Thyroid gland (tissue), 4 donors: ENCODE results near the gene ANKDD1B. TPM values are rescaled to one million over a fixed set of nuclear protein-coding genes. Genes with fewer than 3 reads are reported as not detected.

Experiments
- DNase-seq, 2 donors: peaks; one replicate each; pipeline ENCODE4 v3.0.0-alpha.2; 2019
- H3K27ac ChIP-seq, 3 donors: fragments of 200-600 bp; sonication (generic); 1 replicate in 2 of 3; 2 replicates in 1 of 3; pipeline ENCODE4 v1.5.1; 2016 to 2019; ENCODE audit warnings: mild to moderate bottlenecking in 1 of 3, moderate library complexity in 1 of 3
- H3K27me3 ChIP-seq: fragments of 200-600 bp; sonication (generic); one replicate; pipeline ENCODE4 v1.5.1; 2019
- H3K36me3 ChIP-seq, 2 donors: fragments of 200-600 bp; sonication (generic); one replicate each; pipeline ENCODE4 v1.5.1; 2016 to 2019
- H3K4me1 ChIP-seq, 2 donors: fragments of 200-600 bp; sonication (generic); one replicate each; pipeline ENCODE4 v1.5.1; 2017 to 2019
- H3K4me3 ChIP-seq, 3 donors: fragments of 200-600 bp; sonication (generic); replicated peaks in 1 of 3; 1 replicate in 2 of 3; 2 replicates in 1 of 3; pipeline ENCODE4 v1.5.1; 2016; ENCODE audit warnings: mild to moderate bottlenecking in 1 of 3
- H3K9me3 ChIP-seq: fragments of 200-600 bp; sonication (generic); one replicate; pipeline ENCODE4 v1.5.1; 2017
- POLR2A ChIP-seq, 2 donors: fragments of 450-650 bp; IDR thresholded peaks; one replicate each; pipeline ENCODE4 v1.6.1; 2017; ENCODE audit warnings: antibody characterized with exemption in 2 of 2, mild to moderate bottlenecking in 2 of 2, moderate library complexity in 1 of 2
- WGBS, 2 donors: methylation state at CpG; one replicate each; pipeline ENCODE4 v1.1.5; 2017; 5-methylcytosine and 5-hydroxymethylcytosine counted together
- intact Hi-C: fragments of 100-400 bp; cut with DNase I; formaldehyde crosslinking; loops from one replicate; pipeline ENCODE4 v1.15.1; 2023
- total RNA-seq, 4 donors: library from RNA; depleted of rRNA; stranded (reverse); fragments of >200 nt; gene quantifications; one replicate each; pipeline ENCODE4 v1.2.3, GENCODE V29; 2016
- TF ChIP-seq, protein P1 (sequence below), 6 experiments: fragments of 200-600 bp in 3 of 6; fragments of 450-650 bp in 3 of 6; sonication (generic) in 3 of 6; IDR thresholded peaks; one replicate each; pipeline ENCODE4 v1.5.1; 2016 to 2019; ENCODE audit warnings: antibody characterized with exemption in 6 of 6, mild to moderate bottlenecking in 2 of 6, inconsistent platforms in 1 of 6, moderate library complexity in 1 of 6

The ANKDD1B gene
- total RNA-seq, 4 donors from 2014 or later: 1.1 to 1.7 TPM; not detected in 2

DNA sequence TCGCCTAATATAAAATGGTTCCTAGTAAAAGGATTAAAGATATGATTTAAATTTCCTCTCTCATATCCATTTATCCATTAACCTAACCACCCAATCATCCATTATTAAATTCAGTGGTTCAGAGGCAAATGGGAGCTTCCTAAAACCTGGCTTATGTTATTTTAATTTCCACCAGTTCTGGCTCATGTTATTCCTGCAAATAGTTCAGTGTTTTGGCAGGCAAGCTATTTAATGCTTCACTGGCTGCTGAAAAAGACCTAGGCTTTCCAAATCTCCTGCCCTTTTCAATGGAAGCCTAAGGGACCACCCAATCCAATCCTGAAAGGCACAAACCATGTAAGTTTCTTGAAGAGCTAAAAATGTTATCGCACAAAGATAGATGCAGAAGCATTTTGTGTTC, 53.7 kb downstream of the ANKDD1B start:
- H3K27ac ChIP-seq: peak overlapping the region in 2 of 3 donors; percentile 37 to 39
- H3K4me1 ChIP-seq: peaks cover 21 to 29% of the 10 kb centered on the region in 2 donors
- WGBS, 2 donors: 57 to 62% methylated on average over 2 of the region's 2 CpGs
- no peaks in the 10 kb centered on the region for H3K36me3 ChIP-seq
- H3K9me3 ChIP-seq: no peaks in the 10 kb centered on the region
- H3K4me3 ChIP-seq: no peak overlapping the region
- peak in 1 of 2 donors; percentile 20 for DNase-seq
- no peaks in the 10 kb centered on the region for H3K27me3 ChIP-seq
- intact Hi-C loops: no loop called here
- no peak for TF ChIP-seq POLR2A (IDR thresholded peaks at IDR 0.05)
- TF ChIP-seq, protein P1, sequence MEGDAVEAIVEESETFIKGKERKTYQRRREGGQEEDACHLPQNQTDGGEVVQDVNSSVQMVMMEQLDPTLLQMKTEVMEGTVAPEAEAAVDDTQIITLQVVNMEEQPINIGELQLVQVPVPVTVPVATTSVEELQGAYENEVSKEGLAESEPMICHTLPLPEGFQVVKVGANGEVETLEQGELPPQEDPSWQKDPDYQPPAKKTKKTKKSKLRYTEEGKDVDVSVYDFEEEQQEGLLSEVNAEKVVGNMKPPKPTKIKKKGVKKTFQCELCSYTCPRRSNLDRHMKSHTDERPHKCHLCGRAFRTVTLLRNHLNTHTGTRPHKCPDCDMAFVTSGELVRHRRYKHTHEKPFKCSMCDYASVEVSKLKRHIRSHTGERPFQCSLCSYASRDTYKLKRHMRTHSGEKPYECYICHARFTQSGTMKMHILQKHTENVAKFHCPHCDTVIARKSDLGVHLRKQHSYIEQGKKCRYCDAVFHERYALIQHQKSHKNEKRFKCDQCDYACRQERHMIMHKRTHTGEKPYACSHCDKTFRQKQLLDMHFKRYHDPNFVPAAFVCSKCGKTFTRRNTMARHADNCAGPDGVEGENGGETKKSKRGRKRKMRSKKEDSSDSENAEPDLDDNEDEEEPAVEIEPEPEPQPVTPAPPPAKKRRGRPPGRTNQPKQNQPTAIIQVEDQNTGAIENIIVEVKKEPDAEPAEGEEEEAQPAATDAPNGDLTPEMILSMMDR (IDR thresholded peaks at IDR 0.05): no peak

DNA sequence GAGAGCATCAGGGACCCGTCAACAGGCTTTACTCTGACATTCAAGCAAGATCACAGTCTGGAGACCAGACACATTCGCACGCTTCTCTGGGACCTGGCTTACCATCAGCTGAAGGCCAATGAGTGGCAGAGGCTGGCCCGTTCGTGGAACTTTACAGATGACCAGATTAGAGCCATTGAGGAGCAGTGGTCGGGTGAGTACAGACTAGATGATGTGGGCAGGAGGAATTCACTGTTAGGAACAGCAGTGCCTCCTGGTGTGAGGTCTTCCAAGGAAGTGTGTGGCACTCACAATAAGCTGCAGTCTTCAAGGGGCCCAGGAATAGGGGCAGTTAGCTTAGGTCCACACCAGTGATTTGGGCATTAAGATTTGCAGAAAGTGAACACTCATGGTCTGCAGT, 55.5 kb downstream of the ANKDD1B start:
- no peak for DNase-seq
- Histone ChIP-seq H3K4me1 (peaks cover 21 to 36% of the 10 kb centered on the region in 2 donors), H3K27ac (no peak overlapping the region), H3K9me3 (no peaks in the 10 kb centered on the region), H3K36me3 (no peaks in the 10 kb centered on the region), H3K4me3 (no peak overlapping the region), H3K27me3 (no peaks in the 10 kb centered on the region)
- TF ChIP-seq, protein P1 (IDR thresholded peaks at IDR 0.05): no peak
- TF ChIP-seq POLR2A (IDR thresholded peaks at IDR 0.05): no peak
- intact Hi-C loops: no loop called here
- WGBS, 2 donors: 84 to 89% methylated on average over 6 of the region's 6 CpGs

DNA sequence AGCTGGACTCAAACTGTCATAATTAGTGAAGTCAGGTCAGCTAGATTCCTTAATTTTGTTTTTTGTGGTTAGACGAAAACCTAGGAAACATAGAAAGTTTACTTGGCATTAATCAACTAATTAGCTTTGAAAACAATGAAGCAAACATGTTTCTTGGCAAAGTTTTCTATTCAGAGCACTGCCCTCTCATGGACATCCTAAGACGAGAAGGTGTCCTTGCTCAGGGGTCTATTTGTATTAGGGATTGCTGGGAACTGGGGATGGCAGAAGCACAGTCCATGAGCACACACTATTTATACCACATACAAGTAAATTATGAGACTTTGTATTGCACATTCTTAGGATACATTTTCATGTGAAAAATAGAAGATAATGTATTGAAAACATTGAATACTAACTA, 56.3 kb downstream of the ANKDD1B start:
- Histone ChIP-seq H3K9me3 (no peaks in the 10 kb centered on the region), H3K36me3 (no peaks in the 10 kb centered on the region), H3K27ac (no peak overlapping the region), H3K4me1 (peaks cover 21 to 36% of the 10 kb centered on the region in 2 donors), H3K4me3 (no peak overlapping the region), H3K27me3 (no peaks in the 10 kb centered on the region)
- 73 to 81% methylated on average over 2 of the region's 2 CpGs for WGBS, 2 donors
- intact Hi-C loops: no loop called here
- no peak for TF ChIP-seq POLR2A (IDR thresholded peaks at IDR 0.05)
- TF ChIP-seq, protein P1 (IDR thresholded peaks at IDR 0.05): no peak
- DNase-seq: no peak

DNA sequence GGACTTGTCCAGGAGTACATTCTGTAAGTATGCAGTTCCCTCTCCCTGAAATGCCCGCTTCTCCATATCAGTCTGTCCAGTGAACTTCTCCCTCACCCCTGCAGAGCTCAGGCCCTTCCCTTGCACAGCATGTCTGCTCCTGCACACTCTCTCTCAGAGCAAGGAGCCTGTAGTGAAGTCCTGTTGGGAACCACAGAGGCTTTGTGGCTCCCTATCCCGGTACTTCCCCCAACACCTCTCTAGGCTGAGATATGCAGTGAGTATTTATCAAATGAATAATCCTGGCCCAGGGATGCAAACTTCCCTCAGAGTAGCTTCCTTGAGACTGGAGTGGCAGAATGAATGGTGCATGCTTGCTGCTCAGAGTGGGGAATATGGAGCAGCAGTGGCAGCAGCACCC, 57.2 kb downstream of the ANKDD1B start:
- Histone ChIP-seq H3K27me3 (no peaks in the 10 kb centered on the region), H3K4me3 (no peak overlapping the region), H3K4me1 (peaks cover 21 to 34% of the 10 kb centered on the region in 2 donors), H3K36me3 (no peaks in the 10 kb centered on the region), H3K9me3 (no peaks in the 10 kb centered on the region), H3K27ac (peak overlapping the region in 1 of 3 donors; percentile 8)
- WGBS, 2 donors: 82 to 98% methylated on average over 2 of the region's 2 CpGs
- no peak for DNase-seq
- no peak for TF ChIP-seq POLR2A (IDR thresholded peaks at IDR 0.05)
- TF ChIP-seq, protein P1 (IDR thresholded peaks at IDR 0.05): no peak
- intact Hi-C loops: no loop called here

DNA sequence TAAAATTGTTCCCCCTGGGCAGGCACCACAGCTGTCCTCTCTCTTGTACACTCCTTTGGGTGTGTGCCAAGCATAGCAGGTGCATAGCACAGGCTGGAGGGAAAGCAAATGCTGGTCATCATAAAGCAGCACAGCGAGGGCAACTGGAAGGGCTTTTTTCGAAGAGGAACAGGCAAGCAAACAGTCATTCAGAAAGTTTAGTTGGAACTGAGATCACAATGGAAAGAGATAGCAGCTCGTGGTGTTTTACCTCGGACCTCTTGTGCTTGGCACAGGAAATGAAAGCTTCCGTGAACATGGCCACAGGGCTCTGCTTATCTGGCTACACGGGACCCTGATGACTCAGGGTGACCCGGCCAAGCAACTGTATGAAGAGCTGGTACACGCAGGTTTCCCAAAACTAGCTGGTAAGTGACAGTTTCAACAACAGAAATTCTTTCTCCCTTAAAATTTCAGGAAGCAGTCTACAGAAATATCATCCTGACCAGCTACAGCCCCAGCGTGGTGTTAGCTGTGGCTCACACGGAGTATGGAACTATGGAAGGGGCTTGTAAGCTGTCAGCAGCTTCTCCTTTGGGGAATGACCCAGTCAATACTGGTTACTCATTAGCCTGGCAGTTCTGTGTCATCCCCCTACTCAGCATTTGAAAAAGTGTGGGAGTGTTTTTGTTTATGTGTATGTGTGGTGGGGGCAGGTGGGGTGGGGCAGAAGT, 57.9 kb downstream of the ANKDD1B start:
- TF ChIP-seq, protein P1 (IDR thresholded peaks at IDR 0.05): no peak
- no peak for TF ChIP-seq POLR2A (IDR thresholded peaks at IDR 0.05)
- Histone ChIP-seq H3K27ac (peak overlapping the region in 2 of 3 donors; percentile 2 to 8), H3K27me3 (no peaks in the 10 kb centered on the region), H3K9me3 (no peaks in the 10 kb centered on the region), H3K36me3 (no peaks in the 10 kb centered on the region), H3K4me3 (no peak overlapping the region), H3K4me1 (peaks cover 18 to 27% of the 10 kb centered on the region in 2 donors)
- peak; percentile 27 to 39 for DNase-seq
- WGBS, 2 donors: 43 to 45% methylated on average over 10 of the region's 10 CpGs
- intact Hi-C loops: no loop called here
